Sigmoid colon (tissue), 3 donors: ENCODE measurements around the gene SEMA3G.

Experiments used
- POLR2A ChIP-seq, 2 donors: fragments of 450-650 bp; IDR thresholded peaks; one replicate each; pipeline ENCODE4 v1.6.1; 2016; ENCODE audit warnings: antibody characterized with exemption in 2 of 2, mild to moderate bottlenecking in 2 of 2, moderate library complexity in 2 of 2
- TF ChIP-seq, protein P1 (sequence below), 4 experiments: fragments of 450-650 bp in 3 of 4; fragments of 200-600 bp in 1 of 4; IDR thresholded peaks; one replicate each; pipeline ENCODE4 v1.5.1; 2016 to 2019; ENCODE audit warnings: antibody characterized with exemption in 4 of 4, mild to moderate bottlenecking in 3 of 4, moderate library complexity in 2 of 4

- TF ChIP-seq POLR2A (IDR thresholded peaks at IDR 0.05) = no peak
- TF ChIP-seq, protein P1, sequence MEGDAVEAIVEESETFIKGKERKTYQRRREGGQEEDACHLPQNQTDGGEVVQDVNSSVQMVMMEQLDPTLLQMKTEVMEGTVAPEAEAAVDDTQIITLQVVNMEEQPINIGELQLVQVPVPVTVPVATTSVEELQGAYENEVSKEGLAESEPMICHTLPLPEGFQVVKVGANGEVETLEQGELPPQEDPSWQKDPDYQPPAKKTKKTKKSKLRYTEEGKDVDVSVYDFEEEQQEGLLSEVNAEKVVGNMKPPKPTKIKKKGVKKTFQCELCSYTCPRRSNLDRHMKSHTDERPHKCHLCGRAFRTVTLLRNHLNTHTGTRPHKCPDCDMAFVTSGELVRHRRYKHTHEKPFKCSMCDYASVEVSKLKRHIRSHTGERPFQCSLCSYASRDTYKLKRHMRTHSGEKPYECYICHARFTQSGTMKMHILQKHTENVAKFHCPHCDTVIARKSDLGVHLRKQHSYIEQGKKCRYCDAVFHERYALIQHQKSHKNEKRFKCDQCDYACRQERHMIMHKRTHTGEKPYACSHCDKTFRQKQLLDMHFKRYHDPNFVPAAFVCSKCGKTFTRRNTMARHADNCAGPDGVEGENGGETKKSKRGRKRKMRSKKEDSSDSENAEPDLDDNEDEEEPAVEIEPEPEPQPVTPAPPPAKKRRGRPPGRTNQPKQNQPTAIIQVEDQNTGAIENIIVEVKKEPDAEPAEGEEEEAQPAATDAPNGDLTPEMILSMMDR (IDR thresholded peaks at IDR 0.05) = no peak
Observed at GRCh38 chr3:52452570-52453221, 7.8 kb upstream of the SEMA3G start.
